ENCODE measurements around the gene HS6ST3. TPM values are rescaled to one million over a fixed set of nuclear protein-coding genes. Genes with fewer than 3 reads are reported as not detected.

HS6ST3 gene
- total RNA-seq, 1 experiment from 2014 or later = not detected

DNA sequence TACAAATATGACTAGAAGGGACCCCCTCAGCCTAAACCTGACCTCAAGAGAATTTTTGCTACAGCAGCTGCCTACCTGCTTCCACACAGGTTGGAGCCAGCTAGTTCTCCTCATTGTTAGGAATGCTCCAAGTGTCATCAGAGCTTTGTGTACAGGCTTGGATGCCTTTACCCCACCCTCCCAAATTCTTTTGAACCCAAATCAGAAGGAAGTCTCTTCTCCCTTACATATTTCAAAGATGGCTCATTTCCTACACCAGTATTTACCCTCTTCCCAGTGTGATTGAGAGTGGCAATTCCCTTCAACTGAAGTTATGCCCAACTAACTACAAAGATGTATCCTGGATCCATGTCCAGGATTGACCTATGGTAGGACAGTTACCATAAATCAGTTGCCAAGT lies 581.2 kb downstream of the HS6ST3 start:
- H3K4me3 Mint-ChIP-seq (ENCODE audit: unreplicated experiment) = no peak overlapping the region
- Histone ChIP-seq H3K27me3 (replicated peaks; ENCODE audit: control insufficient read depth, insufficient read depth, low read length) (no peaks in the 10 kb centered on the region), H3K36me3 (ENCODE audit: control insufficient read depth, insufficient read depth, low read length) (no peaks in the 10 kb centered on the region), H3K4me3 (ENCODE audit: low read depth, low read length) (no peak overlapping the region), H3K4me1 (no peaks in the 10 kb centered on the region), H3K9me3 (no peaks in the 10 kb centered on the region)
- ChIA-PET POLR2A (no interaction called here), CTCF (no interaction called here)
- TF ChIP-seq, protein P1, sequence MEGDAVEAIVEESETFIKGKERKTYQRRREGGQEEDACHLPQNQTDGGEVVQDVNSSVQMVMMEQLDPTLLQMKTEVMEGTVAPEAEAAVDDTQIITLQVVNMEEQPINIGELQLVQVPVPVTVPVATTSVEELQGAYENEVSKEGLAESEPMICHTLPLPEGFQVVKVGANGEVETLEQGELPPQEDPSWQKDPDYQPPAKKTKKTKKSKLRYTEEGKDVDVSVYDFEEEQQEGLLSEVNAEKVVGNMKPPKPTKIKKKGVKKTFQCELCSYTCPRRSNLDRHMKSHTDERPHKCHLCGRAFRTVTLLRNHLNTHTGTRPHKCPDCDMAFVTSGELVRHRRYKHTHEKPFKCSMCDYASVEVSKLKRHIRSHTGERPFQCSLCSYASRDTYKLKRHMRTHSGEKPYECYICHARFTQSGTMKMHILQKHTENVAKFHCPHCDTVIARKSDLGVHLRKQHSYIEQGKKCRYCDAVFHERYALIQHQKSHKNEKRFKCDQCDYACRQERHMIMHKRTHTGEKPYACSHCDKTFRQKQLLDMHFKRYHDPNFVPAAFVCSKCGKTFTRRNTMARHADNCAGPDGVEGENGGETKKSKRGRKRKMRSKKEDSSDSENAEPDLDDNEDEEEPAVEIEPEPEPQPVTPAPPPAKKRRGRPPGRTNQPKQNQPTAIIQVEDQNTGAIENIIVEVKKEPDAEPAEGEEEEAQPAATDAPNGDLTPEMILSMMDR (IDR thresholded peaks at IDR 0.05; ENCODE audit: insufficient read depth in 1 of 2, low read depth in 1 of 2, low read length in 1 of 2, severe bottlenecking in 1 of 2, unreplicated experiment in 1 of 2) = no peak
- no peak for DNase-seq
- H3K27me3 Mint-ChIP-seq (ENCODE audit: insufficient read depth, unreplicated experiment) = peaks cover 2% of the 10 kb centered on the region
- no peaks in the 10 kb centered on the region for H3K36me3 Mint-ChIP-seq (ENCODE audit: insufficient read depth, unreplicated experiment)
- intact Hi-C loops (cut with micrococcal nuclease; ENCODE audit: unreplicated experiment) = no loop called here
- H3K4me1 Mint-ChIP-seq (ENCODE audit: low read depth, unreplicated experiment) = no peaks in the 10 kb centered on the region
- BruUV-seq (replicated peaks) = no TSS peak
- H3K9me3 Mint-ChIP-seq (ENCODE audit: unreplicated experiment) = no peaks in the 10 kb centered on the region
- H3K27ac Mint-ChIP-seq (ENCODE audit: unreplicated experiment) = no peak overlapping the region

DNA sequence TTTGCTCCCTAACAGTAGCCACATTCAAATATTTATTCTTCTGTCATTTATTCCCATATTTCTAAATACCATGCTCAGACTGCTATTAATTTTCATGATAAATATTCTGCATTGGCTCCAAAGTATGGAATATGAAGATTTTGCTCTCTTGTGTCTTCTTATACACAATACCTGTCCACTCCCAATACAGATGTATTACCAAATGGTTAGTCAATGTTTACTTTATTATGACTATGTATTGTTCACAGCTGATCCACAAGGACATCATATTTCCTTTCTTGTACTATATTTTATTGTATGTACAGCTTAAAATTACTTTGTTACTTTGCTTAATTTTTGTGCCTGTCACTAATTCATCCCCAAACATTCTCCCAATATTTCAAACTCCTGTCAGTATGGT lies 582.1 kb downstream of the HS6ST3 start:
- no TSS peak for BruUV-seq (replicated peaks)
- Histone ChIP-seq H3K27me3 (replicated peaks; ENCODE audit: control insufficient read depth, insufficient read depth, low read length) (no peaks in the 10 kb centered on the region), H3K4me1 (peaks cover 4% of the 10 kb centered on the region; the same call in 1 of the 2 replicates), H3K9me3 (no peaks in the 10 kb centered on the region), H3K4me3 (ENCODE audit: low read depth, low read length) (no peak overlapping the region), H3K36me3 (ENCODE audit: control insufficient read depth, insufficient read depth, low read length) (no peaks in the 10 kb centered on the region)
- Mint-ChIP-seq H3K27me3 (ENCODE audit: insufficient read depth, unreplicated experiment) (peaks cover 2% of the 10 kb centered on the region), H3K27ac (ENCODE audit: unreplicated experiment) (no peak overlapping the region), H3K4me1 (ENCODE audit: low read depth, unreplicated experiment) (peaks cover 4% of the 10 kb centered on the region), H3K4me3 (ENCODE audit: unreplicated experiment) (no peak overlapping the region), H3K36me3 (ENCODE audit: insufficient read depth, unreplicated experiment) (no peaks in the 10 kb centered on the region), H3K9me3 (ENCODE audit: unreplicated experiment) (no peaks in the 10 kb centered on the region)
- no peak for DNase-seq
- intact Hi-C loops (cut with micrococcal nuclease; ENCODE audit: unreplicated experiment) = no loop called here
- ChIA-PET POLR2A (no interaction called here), CTCF (no interaction called here)
- TF ChIP-seq, protein P1 (IDR thresholded peaks at IDR 0.05; ENCODE audit: insufficient read depth in 1 of 2, low read depth in 1 of 2, low read length in 1 of 2, severe bottlenecking in 1 of 2, unreplicated experiment in 1 of 2) = no peak

DNA sequence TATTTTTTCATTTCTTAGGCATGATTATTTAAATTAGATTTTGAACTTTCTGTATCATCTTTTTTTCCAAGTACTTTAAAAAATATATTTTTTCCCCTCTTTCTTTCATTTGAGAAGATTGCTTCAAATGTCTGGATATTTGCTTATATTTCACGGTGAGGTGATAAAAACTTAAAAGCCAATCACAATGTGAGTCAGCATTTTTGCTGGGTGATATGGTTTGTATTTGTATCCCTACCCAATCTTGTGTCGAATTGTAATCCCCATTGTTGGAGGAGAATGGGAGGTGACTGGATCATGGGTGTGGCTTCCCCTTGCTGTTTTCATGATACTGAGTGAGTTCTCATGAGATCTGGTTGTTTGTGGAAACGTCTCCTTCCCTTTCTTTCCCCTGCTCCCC lies 583.9 kb downstream of the HS6ST3 start:
- DNase-seq = no peak
- Histone ChIP-seq H3K27me3 (replicated peaks; ENCODE audit: control insufficient read depth, insufficient read depth, low read length) (no peaks in the 10 kb centered on the region), H3K4me1 (peaks cover 11% of the 10 kb centered on the region), H3K36me3 (ENCODE audit: control insufficient read depth, insufficient read depth, low read length) (no peaks in the 10 kb centered on the region), H3K4me3 (ENCODE audit: low read depth, low read length) (no peak overlapping the region), H3K9me3 (peaks cover 5% of the 10 kb centered on the region; the same call in 1 of the 2 replicates)
- Mint-ChIP-seq H3K27me3 (ENCODE audit: insufficient read depth, unreplicated experiment) (peaks cover 2% of the 10 kb centered on the region), H3K27ac (ENCODE audit: unreplicated experiment) (no peak overlapping the region), H3K4me3 (ENCODE audit: unreplicated experiment) (no peak overlapping the region), H3K36me3 (ENCODE audit: insufficient read depth, unreplicated experiment) (no peaks in the 10 kb centered on the region), H3K9me3 (ENCODE audit: unreplicated experiment) (no peaks in the 10 kb centered on the region), H3K4me1 (ENCODE audit: low read depth, unreplicated experiment) (peaks cover 5% of the 10 kb centered on the region)
- CTCF ChIA-PET = no interaction called here
- BruUV-seq (replicated peaks) = no TSS peak
- intact Hi-C loops (cut with micrococcal nuclease; ENCODE audit: unreplicated experiment) = no loop called here
- TF ChIP-seq, protein P1 (IDR thresholded peaks at IDR 0.05; ENCODE audit: insufficient read depth in 1 of 2, low read depth in 1 of 2, low read length in 1 of 2, severe bottlenecking in 1 of 2, unreplicated experiment in 1 of 2) = no peak
- POLR2A ChIA-PET = no interaction called here
